Measurements from ENCODE around the gene OXCT2.

The OXCT2 gene

DNA sequence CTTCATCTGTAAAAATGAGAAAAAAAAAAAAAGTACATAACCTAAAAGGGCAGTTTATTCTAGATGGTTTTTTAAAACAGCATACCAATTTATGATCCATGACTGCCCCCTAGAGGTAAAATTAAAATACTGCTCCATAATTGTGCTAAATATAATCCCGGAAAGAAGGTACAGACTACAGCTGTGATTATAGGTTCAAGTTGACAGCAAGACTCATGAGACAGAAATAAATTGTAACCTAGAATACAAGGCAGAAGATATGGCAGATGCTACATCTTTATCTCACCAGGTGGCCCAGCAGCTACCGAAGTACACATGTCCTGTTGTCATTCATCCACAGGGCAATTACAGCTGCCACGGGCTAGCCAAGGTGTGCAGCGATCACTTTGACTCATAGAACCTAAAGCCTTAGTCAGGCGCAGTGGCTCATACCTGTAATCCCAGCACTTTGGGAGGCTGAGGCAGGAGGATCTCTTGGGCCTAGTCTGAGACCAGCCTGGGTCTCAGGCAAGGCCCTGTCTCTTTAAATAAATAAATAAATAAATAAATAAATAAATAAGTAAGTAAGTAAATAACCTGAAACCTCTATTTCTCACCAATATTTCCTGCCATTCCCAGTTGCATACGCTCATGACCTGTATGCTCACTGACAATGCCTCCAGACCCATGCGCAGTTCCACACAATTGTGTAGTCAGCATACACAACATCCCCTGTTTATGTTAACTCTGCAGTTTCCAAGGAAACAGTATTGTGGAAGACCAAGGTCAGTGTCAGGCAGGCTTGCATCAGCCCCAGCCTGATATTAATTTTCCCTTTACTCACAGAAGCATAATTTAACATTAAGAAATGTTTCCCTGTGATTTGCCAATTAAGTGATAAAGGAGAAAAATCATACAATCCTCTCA lies 50.8 kb downstream of the OXCT2 start:
- TF ChIP-seq, protein P1, sequence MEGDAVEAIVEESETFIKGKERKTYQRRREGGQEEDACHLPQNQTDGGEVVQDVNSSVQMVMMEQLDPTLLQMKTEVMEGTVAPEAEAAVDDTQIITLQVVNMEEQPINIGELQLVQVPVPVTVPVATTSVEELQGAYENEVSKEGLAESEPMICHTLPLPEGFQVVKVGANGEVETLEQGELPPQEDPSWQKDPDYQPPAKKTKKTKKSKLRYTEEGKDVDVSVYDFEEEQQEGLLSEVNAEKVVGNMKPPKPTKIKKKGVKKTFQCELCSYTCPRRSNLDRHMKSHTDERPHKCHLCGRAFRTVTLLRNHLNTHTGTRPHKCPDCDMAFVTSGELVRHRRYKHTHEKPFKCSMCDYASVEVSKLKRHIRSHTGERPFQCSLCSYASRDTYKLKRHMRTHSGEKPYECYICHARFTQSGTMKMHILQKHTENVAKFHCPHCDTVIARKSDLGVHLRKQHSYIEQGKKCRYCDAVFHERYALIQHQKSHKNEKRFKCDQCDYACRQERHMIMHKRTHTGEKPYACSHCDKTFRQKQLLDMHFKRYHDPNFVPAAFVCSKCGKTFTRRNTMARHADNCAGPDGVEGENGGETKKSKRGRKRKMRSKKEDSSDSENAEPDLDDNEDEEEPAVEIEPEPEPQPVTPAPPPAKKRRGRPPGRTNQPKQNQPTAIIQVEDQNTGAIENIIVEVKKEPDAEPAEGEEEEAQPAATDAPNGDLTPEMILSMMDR (IDR thresholded peaks at IDR 0.05), result peak; percentile 76

Data from LNCAP (cell line).